MM.1S (cell line): ENCODE data around the gene NOMO2.
"Not testable (repeated sequence)": the region's sequence is repeated elsewhere in the genome, so short reads cannot be mapped to it uniquely, and the experiment has no call there.

ENCODE experiments used
- EZH2phosphoT487 ChIP-seq: fragments of 300-600 bp; sonication (generic); IDR thresholded peaks from 2 replicates; pipeline ENCODE4 v1.6.1; 2018; ENCODE audit warnings: antibody characterized with exemption, low read length
- TF ChIP-seq, protein P1 (sequence below): fragments of 300-600 bp; sonication (generic); IDR thresholded peaks from 2 replicates; pipeline ENCODE4 v1.5.1; 2016; ENCODE audit warnings: antibody characterized with exemption, low read length, mixed read lengths

DNA sequence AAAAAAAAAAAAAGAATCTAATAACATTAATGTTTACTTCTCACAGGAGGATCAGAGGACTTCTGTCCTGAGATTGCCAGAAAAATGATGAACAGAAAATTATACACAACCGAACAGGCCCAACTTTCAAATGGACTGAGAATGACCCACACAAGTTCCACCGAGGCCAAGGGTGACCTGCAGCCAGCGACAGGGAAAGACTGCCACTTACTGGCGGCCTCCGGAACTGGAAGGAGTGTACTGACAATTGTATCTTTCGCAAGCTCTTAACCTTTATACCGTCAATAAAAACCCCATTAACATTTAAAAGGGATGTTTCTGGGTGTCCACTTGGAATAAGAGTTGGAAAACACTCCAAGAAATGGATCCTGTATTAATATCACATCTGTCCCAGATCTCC lies 63.5 kb downstream of the NOMO2 start:
- TF ChIP-seq, protein P1, sequence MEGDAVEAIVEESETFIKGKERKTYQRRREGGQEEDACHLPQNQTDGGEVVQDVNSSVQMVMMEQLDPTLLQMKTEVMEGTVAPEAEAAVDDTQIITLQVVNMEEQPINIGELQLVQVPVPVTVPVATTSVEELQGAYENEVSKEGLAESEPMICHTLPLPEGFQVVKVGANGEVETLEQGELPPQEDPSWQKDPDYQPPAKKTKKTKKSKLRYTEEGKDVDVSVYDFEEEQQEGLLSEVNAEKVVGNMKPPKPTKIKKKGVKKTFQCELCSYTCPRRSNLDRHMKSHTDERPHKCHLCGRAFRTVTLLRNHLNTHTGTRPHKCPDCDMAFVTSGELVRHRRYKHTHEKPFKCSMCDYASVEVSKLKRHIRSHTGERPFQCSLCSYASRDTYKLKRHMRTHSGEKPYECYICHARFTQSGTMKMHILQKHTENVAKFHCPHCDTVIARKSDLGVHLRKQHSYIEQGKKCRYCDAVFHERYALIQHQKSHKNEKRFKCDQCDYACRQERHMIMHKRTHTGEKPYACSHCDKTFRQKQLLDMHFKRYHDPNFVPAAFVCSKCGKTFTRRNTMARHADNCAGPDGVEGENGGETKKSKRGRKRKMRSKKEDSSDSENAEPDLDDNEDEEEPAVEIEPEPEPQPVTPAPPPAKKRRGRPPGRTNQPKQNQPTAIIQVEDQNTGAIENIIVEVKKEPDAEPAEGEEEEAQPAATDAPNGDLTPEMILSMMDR, result not testable (repeated sequence)
- not testable (repeated sequence) for TF ChIP-seq EZH2phosphoT487
